HEK293 (cell line): ENCODE results near the gene SIL1.

ENCODE experiments used
- CTCF ChIA-PET: fragments of 350-600 bp; formaldehyde crosslinking; extraction: SDS; loops from one replicate; lab custom pipeline; 2021; ENCODE audit warnings: antibody characterized with exemption; lab: Yijun Ruan, JAX
- POLR2A ChIA-PET: fragments of 300-600 bp; formaldehyde crosslinking; extraction: SDS; loops from one replicate; lab custom pipeline; 2020; ENCODE audit warnings: antibody characterized with exemption, inconsistent platforms; lab: Yijun Ruan, JAX
- H3K27ac ChIP-seq: fragments of 200-500 bp; sonication (Bioruptor generic); 2 replicates; pipeline ENCODE4 v1.5.1; 2014; ENCODE audit warnings: low read depth, low read length, control low read depth, inconsistent platforms; ENCODE audit errors: extremely low read depth
- H3K36me3 ChIP-seq, 2 experiments: fragments of 200-500 bp in 1 of 2; sonication (Bioruptor generic) in 1 of 2; 1 replicate in 1 of 2; 2 replicates in 1 of 2; pipeline ENCODE4 v1.5.1; 2014 to 2017; ENCODE audit warnings: inconsistent platforms in 2 of 2, low read length in 2 of 2; ENCODE audit not compliant: control insufficient read depth in 2 of 2, insufficient read depth in 1 of 2
- H3K4me1 ChIP-seq: fragments of 200-500 bp; sonication (Bioruptor generic); 2 replicates; pipeline ENCODE4 v1.5.1; 2014; ENCODE audit warnings: mild to moderate bottlenecking, low read length, inconsistent platforms; ENCODE audit not compliant: control insufficient read depth, insufficient read depth
- H3K4me3 ChIP-seq: 2 replicates; pipeline ENCODE4 v1.5.1; 2011; ENCODE audit warnings: low read depth, mild to moderate bottlenecking, control low read depth, low read length, moderate library complexity
- H3K9me3 ChIP-seq: fragments of 200-500 bp; sonication (Bioruptor generic); 2 replicates; pipeline ENCODE4 v1.5.1; 2014; ENCODE audit warnings: low read depth, low read length, inconsistent platforms; ENCODE audit not compliant: control insufficient read depth, insufficient read depth
- GFI1B ChIP-seq: fragments of 450-650 bp; formaldehyde crosslinking; IDR thresholded peaks from 2 replicates; pipeline ENCODE4 v1.5.1; 2016; ENCODE audit warnings: missing biosample characterization, missing genetic modification characterization
- PRDM4 ChIP-seq: fragments of 450-650 bp; formaldehyde crosslinking; IDR thresholded peaks from 2 replicates; pipeline ENCODE4 v1.5.1; 2017; ENCODE audit warnings: missing biosample characterization, missing genetic modification characterization
- PRDM6 ChIP-seq: fragments of 450-650 bp; formaldehyde crosslinking; IDR thresholded peaks from 2 replicates; pipeline ENCODE4 v1.5.1; 2017; ENCODE audit warnings: missing biosample characterization, missing genetic modification characterization
- ZNF292 ChIP-seq: fragments of 450-650 bp; formaldehyde crosslinking; IDR thresholded peaks from 2 replicates; pipeline ENCODE4 v1.5.1; 2016; ENCODE audit warnings: low read depth, missing biosample characterization, missing genetic modification characterization, borderline replicate concordance
- ZNF394 ChIP-seq: fragments of 450-650 bp; formaldehyde crosslinking; IDR thresholded peaks from 2 replicates; pipeline ENCODE4 v1.5.1; 2016; ENCODE audit warnings: missing biosample characterization, missing genetic modification characterization, mild to moderate bottlenecking, moderate library complexity, borderline replicate concordance
- ZNF513 ChIP-seq: fragments of 450-650 bp; IDR thresholded peaks from 2 replicates; pipeline ENCODE4 v1.5.1; 2018; ENCODE audit warnings: missing biosample characterization, missing genetic modification characterization
- ZNF623 ChIP-seq: fragments of 450-650 bp; formaldehyde crosslinking; IDR thresholded peaks from 2 replicates; pipeline ENCODE4 v1.5.1; 2016; ENCODE audit warnings: missing biosample characterization, missing genetic modification characterization
- ZNF692 ChIP-seq: fragments of 450-650 bp; formaldehyde crosslinking; IDR thresholded peaks from 2 replicates; pipeline ENCODE4 v1.5.1; 2016; ENCODE audit warnings: missing biosample characterization, missing genetic modification characterization

The SIL1 gene

GRCh38 chr5:139050432-139050831, 147.7 kb downstream of the SIL1 start:
- TF ChIP-seq PRDM4 (tag by site-specific recombination) = peak; percentile 63; the same call in 1 of the 2 replicates
- TF ChIP-seq GFI1B (tag by site-specific recombination) = peak; percentile 71; the same call in 1 of the 2 replicates
- no peak for TF ChIP-seq ZNF394 (tag by site-specific recombination)

GRCh38 chr5:139049780-139050179, 148.4 kb downstream of the SIL1 start:
- POLR2A ChIA-PET = no interaction called here
- H3K9me3 ChIP-seq = no peaks in the 10 kb centered on the region
- no peak overlapping the region for H3K27ac ChIP-seq
- no peak overlapping the region for H3K4me3 ChIP-seq
- H3K4me1 ChIP-seq = peaks cover 5% of the 10 kb centered on the region
- peaks cover 0 to 4% of the 10 kb centered on the region in 2 experiments; a peak in 1 of 3 replicates for H3K36me3 ChIP-seq
- TF ChIP-seq PRDM6 (0 out of 2 replicates have a peak, but pooled peaks have one; percentile 30), ZNF513 (tag by site-specific recombination) (0 out of 2 replicates have a peak, but pooled peaks have one; percentile 4), ZNF692 (tag by site-specific recombination) (no peak)
- CTCF ChIA-PET = no interaction called here

More at GRCh38 chr5:139050432-139050831, 147.7 kb downstream of the SIL1 start:
- H3K4me1 ChIP-seq = peaks cover 5% of the 10 kb centered on the region
- ChIA-PET POLR2A (no interaction called here), CTCF (no interaction called here)
- no peaks in the 10 kb centered on the region for H3K9me3 ChIP-seq
- no peak overlapping the region for H3K4me3 ChIP-seq
- peaks cover 0 to 4% of the 10 kb centered on the region in 2 experiments; a peak in 1 of 3 replicates for H3K36me3 ChIP-seq
- H3K27ac ChIP-seq = no peak overlapping the region

- Histone ChIP-seq H3K4me3 (no peak overlapping the region), H3K9me3 (no peaks in the 10 kb centered on the region), H3K36me3 (peaks cover 0 to 4% of the 10 kb centered on the region in 2 experiments; a peak in 1 of 3 replicates), H3K4me1 (peaks cover 5% of the 10 kb centered on the region), H3K27ac (no peak overlapping the region)
- ChIA-PET POLR2A (interaction anchor here (0.6 kb wide), 1 partner anchor 50 kb away, joined by 9 read pairs; no protein-coding TSS in a partner anchor), CTCF (no interaction called here)
- TF ChIP-seq ZNF623 (tag by site-specific recombination) (no peak), ZNF292 (tag by site-specific recombination) (no peak)
These were observed 151.6 kb downstream of the SIL1 start for GRCh38 chr5:139046551-139046950.
